Gastroesophageal sphincter (tissue), 4 donors: ENCODE data around the gene RNF141. TPM values are rescaled to one million over a fixed set of nuclear protein-coding genes. Genes with fewer than 3 reads are reported as not detected.

Experiments used
- ATAC-seq: fragments of 150-250 bp; one replicate; pipeline ENCODE4 v1.9.1; 2016; ENCODE audit warnings: mild to moderate bottlenecking, moderate library complexity
- H3K27ac ChIP-seq, 4 donors: fragments of 200-600 bp; sonication (generic) in 3 of 4; 1 replicate in 3 of 4; 2 replicates in 1 of 4; pipeline ENCODE4 v1.5.1; 2016 to 2019
- H3K27me3 ChIP-seq: fragments of 200-600 bp; sonication (generic); one replicate; pipeline ENCODE4 v1.5.1; 2019
- H3K36me3 ChIP-seq, 2 donors: fragments of 200-600 bp; sonication (generic); one replicate each; pipeline ENCODE4 v1.5.1; 2019; ENCODE audit warnings: control low read depth in 1 of 2
- H3K4me1 ChIP-seq, 3 donors: fragments of 200-600 bp; sonication (generic); 1 replicate in 2 of 3; 2 replicates in 1 of 3; pipeline ENCODE4 v1.5.1; 2016 to 2019; ENCODE audit warnings: control low read depth in 2 of 3
- H3K4me3 ChIP-seq, 2 donors: fragments of 200-600 bp; sonication (generic); one replicate each; pipeline ENCODE4 v1.5.1; 2019; ENCODE audit warnings: mild to moderate bottlenecking in 1 of 2, moderate library complexity in 1 of 2
- H3K9me3 ChIP-seq, 3 donors: fragments of 200-600 bp; sonication (generic); one replicate each; pipeline ENCODE4 v1.5.1; 2017 to 2019; ENCODE audit warnings: control low read depth in 2 of 3
- CTCF ChIP-seq, 4 experiments: fragments of 200-600 bp in 2 of 4; fragments of 450-650 bp in 2 of 4; sonication (generic) in 1 of 4; IDR thresholded peaks; one replicate each; pipeline ENCODE4 v1.5.1; 2017 to 2019; ENCODE audit warnings: antibody characterized with exemption in 4 of 4, mild to moderate bottlenecking in 2 of 4, moderate library complexity in 2 of 4
- EP300 ChIP-seq: sonication (generic); formaldehyde crosslinking; IDR thresholded peaks from one replicate; pipeline ENCODE4 v1.6.1; 2017; ENCODE audit warnings: antibody characterized with exemption, mild to moderate bottlenecking
- POLR2A ChIP-seq, 2 donors: fragments of 450-650 bp; IDR thresholded peaks; one replicate each; pipeline ENCODE4 v1.6.1; 2017; ENCODE audit warnings: antibody characterized with exemption in 2 of 2, mild to moderate bottlenecking in 2 of 2, moderate library complexity in 1 of 2
- POLR2AphosphoS5 ChIP-seq: sonication (generic); formaldehyde crosslinking; IDR thresholded peaks from one replicate; pipeline ENCODE4 v1.6.1; 2017; ENCODE audit warnings: antibody characterized with exemption
- WGBS, 2 donors: methylation state at CpG; one replicate each; pipeline ENCODE4 v1.1.5; 2018; ENCODE audit warnings: low coverage in 1 of 2; 5-methylcytosine and 5-hydroxymethylcytosine counted together
- total RNA-seq, 4 donors: library from RNA; depleted of rRNA; stranded (reverse); fragments of >200 nt; gene quantifications; one replicate each; pipeline ENCODE4 v1.1.0, GENCODE V29; 2016

RNF141 gene
- total RNA-seq, 4 donors from 2014 or later, result 28.4 to 44.8 (median 38.1) TPM

GRCh38 chr11:10483584-10483983 is 57.4 kb downstream of the RNF141 start:
- H3K4me3 ChIP-seq, result no peak overlapping the region
- peaks cover 0 to 10% of the 10 kb centered on the region in 2 donors for H3K36me3 ChIP-seq
- peaks cover 0 to 8% (median 0%) of the 10 kb centered on the region in 3 donors for H3K4me1 ChIP-seq
- no peak for ATAC-seq
- WGBS, 2 donors, result 33 to 63% methylated on average over 2 to 3 of the region's 3 CpGs
- H3K9me3 ChIP-seq, result no peaks in the 10 kb centered on the region
- no peak overlapping the region for H3K27ac ChIP-seq
- TF ChIP-seq POLR2AphosphoS5, result no peak
- TF ChIP-seq CTCF (IDR thresholded peaks at IDR 0.05), result no peak
- TF ChIP-seq EP300, result no peak
- no peak for TF ChIP-seq POLR2A (IDR thresholded peaks at IDR 0.05)
- H3K27me3 ChIP-seq, result no peaks in the 10 kb centered on the region

- WGBS, 2 donors, result 100% methylated on average over 1 of the region's 1 CpG
- no peak overlapping the region for H3K4me3 ChIP-seq
- no peak overlapping the region for H3K27ac ChIP-seq
- no peaks in the 10 kb centered on the region for H3K27me3 ChIP-seq
- ATAC-seq, result no peak
- TF ChIP-seq POLR2A (IDR thresholded peaks at IDR 0.05), result no peak
- TF ChIP-seq POLR2AphosphoS5, result no peak
- no peak for TF ChIP-seq CTCF (IDR thresholded peaks at IDR 0.05)
- no peak for TF ChIP-seq EP300
- H3K36me3 ChIP-seq, result peaks cover 0 to 10% of the 10 kb centered on the region in 2 donors
- peaks cover 0 to 10% (median 0%) of the 10 kb centered on the region in 3 donors for H3K4me1 ChIP-seq
- no peaks in the 10 kb centered on the region for H3K9me3 ChIP-seq
Observed at GRCh38 chr11:10483174-10483573, 57.8 kb downstream of the RNF141 start.

- Histone ChIP-seq H3K4me3 (no peak overlapping the region), H3K27me3 (no peaks in the 10 kb centered on the region), H3K9me3 (no peaks in the 10 kb centered on the region), H3K36me3 (peaks cover 0 to 10% of the 10 kb centered on the region in 2 donors), H3K4me1 (peaks cover 0 to 10% (median 0%) of the 10 kb centered on the region in 3 donors), H3K27ac (no peak overlapping the region)
- ATAC-seq, result no peak
- 69 to 89% methylated on average over 3 to 11 of the region's 16 CpGs for WGBS, 2 donors
- no peak for TF ChIP-seq POLR2A (IDR thresholded peaks at IDR 0.05)
- no peak for TF ChIP-seq CTCF (IDR thresholded peaks at IDR 0.05)
- no peak for TF ChIP-seq EP300
- TF ChIP-seq POLR2AphosphoS5, result no peak
Observed at GRCh38 chr11:10481560-10482349, 59.2 kb downstream of the RNF141 start.

DNA sequence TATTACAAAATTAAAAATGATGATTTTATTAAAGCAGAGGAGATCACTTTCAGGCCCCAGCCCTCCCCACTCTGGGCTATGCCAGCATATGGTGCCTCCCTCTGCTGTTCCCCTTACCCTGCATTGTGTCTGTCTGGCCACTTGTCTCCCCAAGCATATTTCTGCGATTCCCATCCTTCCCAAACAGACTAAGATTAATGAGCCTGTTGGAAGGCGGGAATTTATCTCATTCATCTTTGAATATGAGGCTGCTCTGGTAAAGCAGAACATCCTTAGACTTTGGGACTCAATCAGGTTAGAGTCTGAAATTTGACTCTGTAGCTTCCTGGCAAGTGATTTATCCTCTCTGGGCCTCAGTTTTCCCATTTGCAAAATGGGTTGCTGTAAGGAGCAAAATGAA is 60.2 kb downstream of the RNF141 start:
- H3K9me3 ChIP-seq, result no peaks in the 10 kb centered on the region
- TF ChIP-seq EP300 (no peak), POLR2AphosphoS5 (no peak), CTCF (IDR thresholded peaks at IDR 0.05) (no peak), POLR2A (IDR thresholded peaks at IDR 0.05) (no peak)
- H3K27ac ChIP-seq, result no peak overlapping the region
- peaks cover 0 to 10% of the 10 kb centered on the region in 2 donors for H3K36me3 ChIP-seq
- H3K4me3 ChIP-seq, result no peak overlapping the region
- H3K27me3 ChIP-seq, result no peaks in the 10 kb centered on the region
- no peak for ATAC-seq
- WGBS, 2 donors, result 64% methylated on average over 2 of the region's 2 CpGs
- H3K4me1 ChIP-seq, result peaks cover 0 to 10% (median 0%) of the 10 kb centered on the region in 3 donors

DNA sequence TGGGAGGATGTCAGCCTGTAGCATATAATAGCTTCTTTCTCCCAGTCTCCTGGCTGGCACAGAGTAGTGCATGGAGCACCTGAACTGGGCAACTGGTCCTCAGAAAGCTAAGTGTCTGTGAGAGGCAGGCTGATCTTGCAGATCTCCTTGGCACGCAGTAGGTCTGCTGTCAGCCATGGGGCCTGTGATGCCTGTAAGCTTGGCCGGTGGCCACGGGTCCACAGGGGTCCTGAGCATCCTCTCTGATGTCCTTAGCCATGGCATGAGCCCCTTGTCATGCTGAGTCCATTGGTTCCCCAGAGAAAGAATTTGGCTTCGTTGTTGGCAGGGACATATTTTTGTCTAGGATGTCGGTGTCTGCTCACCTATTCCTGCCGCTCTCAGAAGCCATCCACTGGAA is 61.0 kb downstream of the RNF141 start:
- Histone ChIP-seq H3K4me1 (peaks cover 0 to 10% (median 0%) of the 10 kb centered on the region in 3 donors), H3K4me3 (no peak overlapping the region), H3K27me3 (no peaks in the 10 kb centered on the region), H3K9me3 (no peaks in the 10 kb centered on the region), H3K27ac (no peak overlapping the region), H3K36me3 (peaks cover 0 to 9% of the 10 kb centered on the region in 2 donors)
- 79% methylated on average over 2 to 3 of the region's 6 CpGs for WGBS, 2 donors
- TF ChIP-seq POLR2AphosphoS5, result no peak
- TF ChIP-seq POLR2A (IDR thresholded peaks at IDR 0.05), result no peak
- TF ChIP-seq CTCF (IDR thresholded peaks at IDR 0.05), result no peak
- TF ChIP-seq EP300, result no peak
- ATAC-seq, result no peak
